GM19455 (cell line): ENCODE results near the gene NEMP1.
"Not testable (repeated sequence)": the region's sequence is repeated elsewhere in the genome, so short reads cannot be mapped to it uniquely, and the experiment has no call there.

ENCODE experiments used
- ATAC-seq: cut with Tn5 transposase; IDR thresholded peaks from one replicate; pipeline ENCODE4 v1.9.1; 2021; ENCODE audit not compliant: unreplicated experiment

Gene NEMP1

DNA sequence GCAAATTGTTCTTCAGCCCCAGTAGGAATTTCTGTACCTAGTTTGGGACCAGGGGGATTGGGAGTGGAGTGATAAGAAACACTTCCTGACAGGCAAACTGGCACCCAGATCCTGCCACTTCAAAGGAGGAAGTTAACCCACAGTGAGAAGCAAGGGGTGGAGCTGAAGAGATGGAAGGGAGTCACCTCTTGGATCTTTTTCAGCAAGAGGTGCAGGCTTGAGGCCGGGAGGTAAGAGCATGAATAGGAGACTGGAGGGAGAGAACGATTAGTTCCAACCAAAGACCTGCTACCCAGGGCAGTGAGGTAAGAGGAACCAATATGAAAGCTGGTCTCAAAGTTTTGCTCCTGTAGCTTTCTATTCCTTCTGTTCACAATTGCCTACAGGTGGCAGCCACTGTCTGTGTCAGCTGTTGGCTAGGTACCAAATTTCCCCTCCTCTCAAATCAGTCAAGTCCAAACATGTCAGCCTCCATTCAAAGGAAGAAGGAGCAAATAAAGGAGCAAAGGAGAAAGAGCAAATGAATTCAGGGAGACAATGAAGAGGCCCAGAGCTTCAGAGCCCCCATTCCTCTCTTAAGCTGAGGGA, 47.4 kb downstream of the NEMP1 start:
- no peak for ATAC-seq

DNA sequence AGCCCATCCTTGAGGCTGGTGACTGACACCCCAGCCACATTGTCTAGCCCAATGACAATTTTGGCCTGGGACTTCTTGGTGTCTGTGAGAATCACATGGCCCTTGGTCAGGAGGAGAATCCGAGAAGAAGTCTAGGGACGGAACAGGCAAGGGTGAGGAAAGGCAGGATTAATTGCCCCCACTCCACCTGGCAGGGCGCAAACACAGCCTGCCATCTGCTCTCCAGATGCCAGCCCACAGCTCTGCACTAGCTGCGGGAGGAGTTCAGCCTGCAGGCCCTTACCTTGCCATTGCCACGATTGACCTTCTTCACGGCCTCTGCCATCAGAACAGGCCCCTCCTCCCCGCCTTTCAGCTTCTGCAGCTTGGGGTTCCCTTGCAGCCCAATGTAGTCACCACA, 49.1 kb downstream of the NEMP1 start:
- no peak for ATAC-seq

DNA sequence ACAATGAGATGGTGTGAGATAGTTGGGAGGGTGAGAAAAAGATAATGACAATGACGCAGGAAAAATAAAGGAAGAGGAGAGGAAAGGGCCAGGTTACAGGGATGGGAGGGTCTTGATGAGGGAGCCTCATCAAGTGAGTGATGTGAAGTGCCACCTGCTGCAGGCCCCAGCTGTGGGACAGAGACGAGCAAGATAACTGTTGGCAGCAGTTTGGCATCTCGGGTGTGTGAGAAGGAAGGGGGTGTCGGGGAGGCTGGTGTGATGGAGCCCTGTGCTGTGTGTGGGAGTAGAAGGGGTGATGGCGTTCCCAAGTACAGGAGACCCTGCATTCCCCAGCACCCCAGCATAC, 50.8 kb downstream of the NEMP1 start:
- ATAC-seq: no peak

DNA sequence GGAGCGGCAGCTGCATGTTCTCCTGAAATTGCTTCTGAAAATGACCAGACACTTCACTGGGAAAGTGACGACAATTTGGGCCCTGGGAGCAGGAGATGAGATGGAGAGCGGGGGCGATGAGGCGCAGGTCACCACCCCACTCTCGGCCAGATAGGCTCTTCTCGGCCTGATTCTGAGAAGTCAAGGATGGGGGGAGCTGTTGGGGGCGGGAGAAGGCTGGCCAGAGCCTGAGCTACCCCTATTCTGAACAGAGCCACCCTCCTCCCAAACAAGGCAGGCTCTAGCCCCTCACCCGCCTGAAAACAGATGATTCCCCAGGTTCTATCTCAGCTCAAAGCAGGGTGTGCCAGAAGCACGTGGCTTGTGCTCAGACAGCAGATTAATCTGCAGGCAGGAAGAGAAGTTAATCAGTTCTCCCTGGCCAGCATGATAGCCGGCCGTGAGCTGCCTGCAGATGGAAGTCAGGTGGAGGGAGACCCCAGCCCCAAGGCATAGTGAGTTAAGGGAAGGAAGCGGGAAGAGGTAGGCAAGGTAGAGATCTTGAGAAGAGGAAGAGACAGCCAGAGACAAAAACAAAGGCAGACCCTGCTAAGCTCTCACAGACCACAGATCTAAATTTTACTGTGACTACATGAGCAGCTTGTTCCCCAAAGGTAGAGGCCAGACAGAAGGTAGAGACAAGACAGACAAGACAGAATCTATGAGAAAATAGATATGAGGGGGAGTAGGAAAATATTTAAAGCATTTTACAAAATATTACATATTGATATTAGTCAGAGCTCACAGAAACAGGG, 51.4 kb downstream of the NEMP1 start:
- no peak for ATAC-seq

DNA sequence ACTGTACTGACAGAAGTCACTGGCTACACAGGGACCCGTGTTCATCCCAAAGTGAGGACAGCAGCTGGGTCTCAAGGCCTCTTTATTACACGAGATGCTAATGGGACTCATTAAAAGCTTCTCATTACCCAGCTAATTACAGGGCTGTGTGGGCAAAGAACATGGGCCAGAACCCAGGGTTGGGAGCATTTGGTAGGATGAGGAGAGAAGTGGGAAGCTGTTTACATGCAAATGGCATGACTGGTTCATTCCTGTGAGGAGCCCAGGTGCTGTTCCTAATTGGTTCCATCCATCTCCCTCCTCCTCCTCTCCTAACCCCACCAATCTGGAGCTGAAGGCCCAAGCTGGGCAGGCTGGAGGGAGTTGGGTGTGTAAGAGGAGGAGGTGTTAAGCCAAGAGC, 53.4 kb downstream of the NEMP1 start:
- no peak for ATAC-seq

DNA sequence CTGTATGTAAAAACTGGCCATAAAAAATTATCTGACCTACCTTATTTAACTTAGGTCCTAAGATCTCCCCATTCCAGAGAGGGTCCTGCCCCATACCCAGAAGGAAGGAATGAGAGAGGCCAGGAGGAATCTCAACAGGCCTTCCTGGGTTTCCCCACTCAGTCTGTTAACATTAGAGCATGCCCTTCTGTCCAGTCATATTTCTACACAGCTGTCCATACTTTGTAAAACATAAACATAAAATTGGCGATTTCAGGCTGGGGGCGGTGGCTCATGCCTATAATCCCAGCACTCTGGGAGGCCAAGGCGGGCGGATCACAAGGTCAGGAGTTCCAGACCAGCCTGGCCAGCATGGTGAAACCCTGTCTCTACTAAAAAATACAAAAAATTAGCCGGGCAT, 56.3 kb downstream of the NEMP1 start:
- not testable (repeated sequence) for ATAC-seq

DNA sequence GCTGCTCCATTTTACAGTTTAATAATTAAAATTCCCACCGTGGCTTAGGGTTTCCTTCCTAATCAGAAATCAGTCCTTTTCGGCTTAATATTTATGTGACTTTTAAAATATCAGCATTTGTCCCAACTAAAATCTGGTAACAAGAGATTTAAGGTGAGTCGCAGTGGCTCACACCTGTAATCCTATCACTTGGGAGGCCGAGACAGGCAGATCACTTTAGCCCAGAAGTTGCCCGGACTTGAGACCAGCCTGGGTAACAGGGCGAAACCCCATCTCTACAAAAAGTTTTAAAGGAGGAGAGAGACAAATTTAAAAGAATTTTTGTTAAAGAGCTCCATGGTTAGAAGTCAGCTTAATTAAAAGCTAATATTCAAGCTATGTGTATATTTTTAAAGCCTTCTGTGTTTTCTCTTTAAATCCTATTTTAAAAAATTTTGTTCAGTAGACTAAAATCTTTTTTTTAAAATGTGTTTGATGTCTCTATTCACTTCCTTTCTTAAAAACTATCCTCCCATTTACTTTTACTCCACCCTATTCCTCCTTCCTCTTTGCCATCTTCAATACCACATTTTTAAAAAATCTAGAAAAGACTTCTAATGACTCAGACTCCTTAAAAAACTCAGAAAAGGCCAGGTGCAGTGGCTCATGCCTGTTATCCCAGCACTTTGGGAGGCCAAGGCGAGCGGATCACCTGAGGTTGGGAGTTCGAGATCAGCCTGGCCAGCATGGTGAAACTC, 58.4 kb downstream of the NEMP1 start:
- no peak for ATAC-seq

DNA sequence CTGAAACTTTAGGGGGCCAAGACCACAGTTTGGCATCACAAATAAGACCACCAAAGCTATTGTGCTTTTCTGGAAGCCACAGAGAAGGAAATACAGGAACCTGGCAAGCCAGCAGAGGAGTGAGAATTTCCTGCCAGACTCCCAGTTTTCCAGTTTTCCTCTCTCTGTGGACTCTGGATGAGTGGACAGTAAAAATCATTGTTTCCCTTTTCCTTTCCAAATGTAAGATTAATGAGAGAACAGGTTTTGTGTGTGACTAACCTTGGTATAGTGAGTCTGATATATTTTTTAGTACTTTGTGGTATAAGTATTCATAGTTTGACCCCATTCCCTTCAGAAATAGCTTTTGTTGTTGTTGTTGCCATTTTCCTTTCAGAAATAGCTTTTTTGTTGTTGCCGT, 59.7 kb downstream of the NEMP1 start:
- no peak for ATAC-seq

DNA sequence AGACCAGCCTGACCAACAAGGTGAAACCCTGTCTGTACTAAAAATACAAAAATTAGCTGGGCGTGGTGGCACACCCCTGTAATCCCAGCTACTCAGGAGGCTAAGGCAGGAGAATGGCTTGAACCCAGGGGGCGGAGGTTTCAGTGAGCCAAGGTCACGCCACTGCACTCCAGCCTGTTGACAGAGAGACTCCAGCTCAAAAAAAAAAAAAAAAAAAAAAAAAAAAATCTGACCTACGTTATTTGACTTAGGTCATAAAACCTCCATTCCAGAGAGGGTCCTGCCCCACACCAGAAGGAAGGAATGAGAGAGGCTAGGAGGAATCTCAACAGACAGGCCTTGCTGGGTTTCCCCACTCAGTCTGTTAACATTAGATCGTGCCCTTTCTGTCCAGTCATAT, 60.2 kb downstream of the NEMP1 start:
- ATAC-seq: not testable (repeated sequence)

DNA sequence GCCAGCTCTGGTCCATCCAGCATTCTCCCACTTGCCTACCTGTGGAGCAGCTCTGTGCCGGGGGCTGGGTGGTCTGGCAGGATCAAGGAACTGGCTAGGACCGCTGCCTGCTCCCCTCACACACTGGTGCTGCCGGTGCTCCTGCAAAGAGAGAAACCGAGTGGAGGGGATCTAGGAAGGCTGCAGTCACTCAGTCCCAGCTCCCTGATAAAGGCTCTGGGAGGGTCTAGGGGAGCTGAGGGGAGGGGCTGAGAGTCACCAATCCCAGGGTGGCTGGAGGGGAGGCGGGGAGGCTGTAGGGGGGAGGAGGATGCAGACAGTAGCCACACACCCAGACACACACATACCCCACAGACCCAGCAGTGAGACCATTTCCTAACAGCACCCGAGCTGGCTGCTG, 62.2 kb downstream of the NEMP1 start, which contains the start of gene TAC3:
TSS of gene TAC3 (minus strand) at position 182 of the 400 bp plus-strand sequence. CDS start 732 bp downstream, outside the sequence.
- no peak for ATAC-seq

DNA sequence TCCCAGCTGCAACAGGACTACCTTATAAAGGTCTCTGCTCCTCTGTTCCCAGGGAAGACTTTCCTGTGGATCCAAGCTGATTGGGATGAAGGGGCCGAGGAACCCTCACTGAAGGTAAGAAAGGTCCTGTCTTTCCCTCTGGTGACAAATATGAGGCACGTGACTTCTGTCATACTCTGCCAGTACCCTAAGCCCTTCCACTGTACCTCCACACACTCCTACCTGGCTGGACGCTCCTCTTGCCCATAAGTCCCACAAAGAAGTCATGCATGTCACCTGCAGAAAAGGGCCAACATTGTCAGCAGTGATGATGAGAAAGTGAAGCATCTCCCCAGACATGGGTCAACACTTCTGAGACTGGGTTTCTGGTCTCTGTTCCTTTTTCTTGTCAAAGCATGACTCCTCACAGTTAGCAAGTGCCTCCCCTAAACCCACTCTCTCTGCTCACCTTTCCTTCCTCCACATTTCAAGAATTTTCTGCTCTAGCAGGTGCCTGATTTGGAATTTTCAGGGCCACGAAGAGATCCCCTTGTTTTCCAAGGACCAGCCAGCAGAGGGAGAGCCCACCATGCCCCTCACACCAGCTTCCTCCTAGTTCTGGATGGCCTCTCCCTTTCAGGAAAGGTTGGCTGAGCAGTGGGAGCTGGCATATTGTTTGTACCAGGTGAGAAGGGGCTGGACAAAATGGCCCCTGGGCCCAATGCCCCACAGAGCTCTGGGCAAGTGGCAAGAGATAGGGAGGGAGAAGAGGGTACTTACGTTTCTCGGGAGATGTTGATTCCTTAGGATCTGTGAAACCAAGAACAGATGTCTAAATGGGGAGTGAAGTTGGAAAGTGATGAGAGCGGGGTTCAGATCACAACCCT, 65.8 kb downstream of the NEMP1 start:
- peak; percentile 80 for ATAC-seq

DNA sequence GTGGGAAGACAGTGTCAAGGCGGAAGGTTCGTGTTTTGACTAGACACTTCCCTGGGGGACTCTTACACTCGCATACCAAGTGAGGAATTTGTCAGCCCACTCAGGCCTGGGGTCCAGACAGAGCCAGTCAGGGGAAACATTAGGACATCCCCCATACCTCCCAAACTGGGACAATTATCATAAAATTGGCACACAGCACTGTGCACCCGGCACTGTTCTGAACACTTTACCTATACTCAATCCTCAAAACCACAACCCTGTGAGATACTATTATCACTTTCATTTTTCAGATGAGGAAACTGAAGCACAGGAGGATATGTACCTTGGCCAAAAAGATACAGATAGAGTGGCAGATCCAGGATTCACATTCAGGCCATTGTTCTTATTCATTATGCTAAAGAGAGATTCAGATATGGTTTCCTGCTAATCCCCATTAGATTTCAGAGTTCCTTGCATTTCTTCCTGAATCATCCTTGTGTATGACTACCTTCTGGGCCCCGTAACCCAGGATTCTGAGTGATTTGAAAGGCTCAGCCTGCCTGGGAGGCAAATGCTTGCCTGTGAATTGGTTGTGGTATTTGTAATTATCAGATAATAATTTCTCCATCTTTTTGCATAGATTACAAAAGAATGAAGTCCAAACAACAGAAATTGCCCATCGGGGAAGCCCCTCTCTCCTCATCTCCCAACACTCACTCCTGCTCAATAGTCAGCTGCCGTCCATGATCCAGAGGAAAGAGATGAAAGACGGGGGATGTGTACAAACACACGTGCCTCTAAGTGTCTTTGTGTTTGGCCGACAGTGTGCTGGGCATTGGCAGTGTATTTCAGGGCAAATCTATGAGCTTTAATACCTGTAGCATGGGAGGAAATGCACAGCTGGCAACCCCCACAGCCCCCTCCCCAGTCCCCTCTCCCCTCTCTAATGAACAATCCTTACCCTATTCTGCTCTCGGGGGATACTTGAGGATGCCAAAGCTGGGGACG, 66.9 kb downstream of the NEMP1 start:
- no peak for ATAC-seq

DNA sequence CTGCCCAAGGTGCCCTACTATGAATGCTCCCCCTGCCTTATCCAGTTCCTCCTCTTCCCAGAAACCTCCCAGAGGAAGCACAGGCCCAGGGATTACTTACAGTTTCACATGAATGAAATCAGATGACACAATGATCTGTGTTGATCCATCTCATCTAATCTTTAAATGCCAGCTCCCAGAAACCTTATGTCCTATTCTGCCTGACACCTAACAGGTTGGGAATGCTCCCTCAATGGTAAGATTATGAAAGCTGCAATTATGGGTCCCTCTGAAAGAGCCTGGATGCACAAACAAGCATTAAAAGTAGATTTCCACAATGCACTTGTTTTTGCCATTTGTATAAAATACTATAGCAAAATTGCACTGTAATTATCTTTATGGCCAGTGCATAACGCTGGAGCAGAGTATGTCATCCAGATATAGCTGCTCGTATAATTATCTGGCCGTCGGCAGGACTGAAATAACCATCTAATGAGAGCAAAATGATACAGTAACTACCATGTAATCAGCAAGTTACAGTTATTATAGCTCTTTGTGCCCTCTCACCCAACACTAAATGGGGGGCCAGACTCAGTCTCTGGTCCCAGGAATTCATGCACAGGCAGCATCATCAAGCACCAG, 67.9 kb downstream of the NEMP1 start:
- no peak for ATAC-seq

DNA sequence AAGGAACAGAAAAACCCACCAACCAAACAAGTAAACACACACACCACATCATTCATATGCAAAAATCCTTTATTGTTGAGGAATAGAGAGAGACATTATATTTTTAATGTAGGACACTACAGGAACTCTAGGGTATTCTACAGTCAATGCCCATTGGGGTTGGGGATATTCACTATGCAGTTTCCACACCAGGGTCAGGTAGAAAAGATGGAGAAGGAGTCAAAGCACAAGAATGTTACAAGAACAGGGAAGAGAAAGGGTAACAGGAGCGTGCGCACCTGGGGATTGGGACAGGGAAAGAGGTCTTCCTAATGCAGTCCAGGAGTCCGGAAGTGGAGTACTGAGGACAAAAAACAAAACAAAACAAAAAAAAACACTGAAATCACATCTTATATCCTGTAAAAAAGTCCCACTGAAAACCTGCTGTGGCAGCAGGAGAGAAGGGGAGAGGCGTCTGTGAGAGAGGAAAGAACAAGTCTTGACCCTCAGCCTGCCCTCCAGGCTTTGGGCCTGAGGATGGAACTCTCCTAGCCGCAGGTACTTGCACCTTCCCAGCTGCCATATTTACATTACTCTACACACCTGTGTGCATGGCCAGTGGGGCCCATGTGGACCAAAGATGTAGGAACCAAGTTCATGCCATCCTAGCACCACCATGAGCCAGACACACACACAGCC, 68.5 kb downstream of the NEMP1 start:
- no peak for ATAC-seq

DNA sequence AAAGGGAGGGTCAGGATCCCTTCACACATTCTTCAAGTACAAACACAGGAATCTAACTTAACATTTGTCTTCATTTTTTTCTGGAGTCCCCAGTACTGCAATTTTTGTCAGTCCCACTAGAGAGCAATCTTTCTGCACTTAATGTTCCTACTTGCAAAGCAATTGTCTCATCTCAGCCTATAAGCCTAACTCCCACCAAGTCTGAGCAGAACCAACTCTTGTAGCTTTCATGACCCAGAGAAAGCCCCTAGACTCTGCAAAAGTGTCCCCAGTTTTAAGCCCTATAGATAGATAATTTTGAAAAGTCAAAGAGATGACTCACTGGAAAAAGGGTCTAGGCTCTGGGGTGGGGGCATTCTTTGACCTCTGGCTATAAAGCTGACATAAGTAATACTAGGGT, 70.4 kb downstream of the NEMP1 start:
- no peak for ATAC-seq

DNA sequence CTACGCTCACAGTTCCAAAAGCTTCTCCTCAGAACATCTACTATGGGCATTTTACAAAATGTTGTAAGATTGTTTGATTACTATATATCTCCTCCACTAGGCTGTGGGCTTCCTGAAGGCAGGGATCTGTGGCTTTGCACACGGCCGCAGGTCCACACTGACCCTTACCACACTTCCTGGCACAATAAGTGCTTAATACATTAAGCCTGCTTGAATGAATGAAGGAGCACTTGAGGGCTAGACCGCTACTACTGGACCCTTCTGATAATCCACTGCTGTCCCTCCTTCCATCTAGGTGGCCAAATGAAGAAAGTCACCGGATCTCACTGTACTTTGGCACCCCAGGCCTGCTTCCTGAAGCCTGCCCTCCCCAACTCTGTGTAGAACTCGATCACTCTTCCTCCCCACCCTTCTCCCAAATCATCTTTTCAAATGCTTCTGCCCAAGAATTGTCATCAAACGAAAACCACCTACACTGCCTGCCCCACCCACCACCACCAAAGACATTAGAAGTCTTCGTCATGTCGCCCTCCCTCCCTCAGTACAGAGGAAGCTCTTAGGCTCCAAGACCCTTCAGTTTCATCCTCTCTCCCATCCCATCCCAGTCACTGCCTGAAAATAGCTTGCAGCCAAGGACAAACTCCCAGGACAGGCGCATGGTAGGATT, 71.6 kb downstream of the NEMP1 start:
- ATAC-seq: no peak

DNA sequence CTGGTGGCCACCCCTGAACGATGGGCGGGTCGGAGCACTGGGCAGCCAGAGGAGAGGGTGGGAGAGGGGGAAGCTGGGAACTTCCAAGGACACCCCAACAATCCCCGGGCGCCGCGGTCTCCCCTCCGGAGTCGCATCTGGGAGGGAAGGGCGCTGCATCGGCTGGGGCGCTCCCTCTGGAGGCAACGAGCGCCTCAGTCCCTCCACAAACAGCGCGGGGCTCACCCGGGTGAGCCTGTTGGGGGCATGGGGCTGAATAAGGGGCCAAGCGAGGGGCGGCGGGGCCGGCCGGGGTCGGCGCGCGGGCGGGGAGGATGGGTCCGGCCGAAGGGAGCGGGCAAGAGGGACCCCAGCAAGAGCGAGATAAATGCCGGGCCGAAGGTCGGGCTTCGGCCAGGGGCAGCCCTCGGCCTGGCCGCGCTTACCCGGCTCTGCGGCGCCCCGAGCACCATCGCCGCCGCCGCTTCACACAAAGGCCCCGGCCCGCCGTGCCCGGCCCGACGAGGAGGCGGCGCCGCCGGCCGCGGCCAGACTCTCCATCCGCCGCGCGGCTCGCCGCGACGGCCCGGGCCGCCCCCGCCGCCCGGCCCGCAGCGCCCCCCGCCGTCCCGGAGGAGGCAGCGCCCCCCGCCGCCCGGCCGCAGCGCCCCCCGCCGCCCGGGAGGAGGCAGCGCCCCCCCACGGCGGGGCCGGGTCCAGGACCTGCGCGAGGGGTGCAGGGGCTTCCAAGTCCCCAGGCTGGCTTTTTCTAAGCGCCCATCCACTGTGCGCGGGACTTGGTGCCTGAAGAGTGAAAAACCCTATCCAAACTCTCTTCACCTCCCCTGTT, 72.4 kb downstream of the NEMP1 start, which contains the start of gene ZBTB39:
TSS of gene ZBTB39 (minus strand) at position 567 of the 829 bp plus-strand sequence. CDS start 1,629 bp downstream, outside the sequence.
- peak; percentile 60 for ATAC-seq
